8988T (cell line): Measurements from ENCODE around the gene CDC20B.
"Not testable (repeated sequence)": the region's sequence is repeated elsewhere in the genome, so short reads cannot be mapped to it uniquely, and the experiment has no call there.

Experiments
- DNase-seq: peaks from one replicate; pipeline ENCODE4 v3.0.0; 2011

The CDC20B gene

GRCh38 chr5:55159763-55160492 is 13.0 kb downstream of the CDC20B start, which contains the start of gene GPX8:
Gene GPX8 (plus strand): TSS chr5:55160171. CDS start chr5:55160193, 22 bp downstream.
- DNase-seq: no peak

DNA sequence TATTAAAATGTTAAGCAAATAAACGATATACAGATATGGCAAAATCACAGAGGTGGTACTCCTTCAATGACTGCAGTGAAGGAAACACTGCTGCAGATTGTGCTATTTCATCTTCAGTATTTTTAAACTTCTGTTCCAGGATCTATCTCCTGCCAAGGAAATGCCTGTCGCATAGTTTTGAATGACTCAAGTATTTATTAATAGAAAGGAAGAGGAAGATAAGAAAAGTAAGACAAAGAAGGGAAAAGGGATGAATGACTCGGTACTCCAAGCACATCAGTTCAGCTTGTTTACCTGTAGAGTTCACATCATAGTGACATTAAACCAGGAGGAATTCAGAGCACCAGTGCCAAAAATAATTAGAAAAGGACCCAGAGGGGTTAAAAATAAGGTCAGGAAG is 18.1 kb downstream of the CDC20B start:
- no peak for DNase-seq

- no peak for DNase-seq
Measured at GRCh38 chr5:55151923-55152842, 20.8 kb downstream of the CDC20B start.

DNA sequence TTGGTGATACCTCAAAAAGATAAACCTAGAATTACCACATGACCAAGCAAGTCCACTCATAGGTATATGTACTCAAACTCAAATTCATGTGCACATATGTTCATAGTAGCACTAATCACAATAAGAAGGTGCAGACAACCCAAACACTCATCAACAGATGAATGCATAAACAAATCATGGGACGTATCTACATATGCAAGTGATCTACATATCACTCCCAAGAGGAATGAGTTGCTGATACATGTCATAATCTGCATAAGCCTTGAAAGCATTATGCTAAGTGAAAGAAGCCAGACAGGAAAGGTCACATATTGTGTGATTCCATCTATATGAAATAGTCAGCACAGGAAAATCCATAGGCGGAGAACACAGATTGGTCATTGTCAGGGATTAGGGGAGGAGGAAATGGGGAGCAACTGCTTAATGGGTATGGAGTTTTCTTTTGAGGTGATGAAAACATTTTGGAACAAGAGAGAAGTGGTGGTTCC is 23.6 kb downstream of the CDC20B start:
- DNase-seq: no peak

DNA sequence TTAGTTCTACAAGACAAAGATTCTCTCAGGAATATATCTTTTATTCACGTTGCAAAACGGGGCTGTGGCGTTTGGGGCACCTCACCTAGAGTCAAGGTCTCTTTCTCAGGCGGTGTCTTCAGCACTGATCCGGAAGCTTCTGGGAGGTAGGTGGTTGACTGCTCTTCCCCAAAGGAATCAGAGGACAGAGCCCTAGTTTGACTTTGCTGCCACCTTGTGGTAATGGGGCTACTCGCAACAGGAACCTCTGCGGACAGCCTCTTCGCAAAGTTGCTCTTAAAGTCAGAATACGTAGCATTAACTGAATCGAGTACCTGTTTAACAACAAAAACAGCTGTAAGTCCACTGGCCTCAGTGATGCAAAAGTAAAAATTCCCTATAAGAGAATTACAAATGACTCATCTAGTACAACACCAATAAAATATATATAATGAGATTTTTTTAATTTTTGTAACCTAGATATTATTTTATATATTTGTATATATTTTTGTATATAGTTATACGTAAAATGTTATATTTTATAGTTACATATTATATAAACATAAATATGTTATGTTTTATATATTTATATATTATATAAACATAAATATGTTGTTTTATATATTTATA is 26.3 kb downstream of the CDC20B start:
- no peak for DNase-seq

- no peak for DNase-seq
Measured at GRCh38 chr5:55146080-55146479, 26.9 kb downstream of the CDC20B start.

GRCh38 chr5:55143624-55144023 is 29.4 kb downstream of the CDC20B start:
- DNase-seq: no peak

DNA sequence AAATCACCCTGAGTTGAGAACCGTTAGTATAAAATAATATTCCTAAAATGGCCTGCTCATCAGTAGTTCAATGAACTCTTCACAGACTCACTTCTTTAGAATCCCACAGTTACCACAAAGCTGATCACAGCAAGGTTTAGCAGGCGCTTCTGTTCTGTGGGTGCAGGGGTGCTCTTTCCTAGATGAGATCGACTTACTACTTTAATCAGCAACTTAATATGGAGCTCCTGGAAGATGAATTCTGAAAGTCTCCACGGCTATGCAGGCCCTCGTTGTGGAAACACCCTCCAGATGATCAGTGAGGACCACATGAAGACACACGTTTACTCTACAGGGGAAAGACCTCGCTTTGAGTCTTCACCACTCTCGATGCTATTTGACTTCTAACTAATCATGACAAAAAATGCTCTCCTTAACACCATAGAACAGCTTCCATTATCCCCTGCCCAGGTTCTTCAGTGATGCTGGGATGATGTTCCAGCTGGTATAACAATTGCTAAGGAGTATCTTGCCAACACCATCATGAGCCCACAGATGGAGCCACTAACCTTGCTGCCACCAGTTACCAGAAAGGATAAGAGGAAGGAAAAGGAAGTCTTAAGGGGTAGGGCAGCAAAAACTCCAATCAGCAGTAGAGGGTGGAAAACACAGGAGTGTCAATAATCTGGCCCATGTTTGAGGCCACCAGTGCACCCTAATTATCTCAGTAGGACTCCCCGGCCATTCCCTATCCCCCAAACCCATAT is 30.9 kb downstream of the CDC20B start:
- DNase-seq: no peak

DNA sequence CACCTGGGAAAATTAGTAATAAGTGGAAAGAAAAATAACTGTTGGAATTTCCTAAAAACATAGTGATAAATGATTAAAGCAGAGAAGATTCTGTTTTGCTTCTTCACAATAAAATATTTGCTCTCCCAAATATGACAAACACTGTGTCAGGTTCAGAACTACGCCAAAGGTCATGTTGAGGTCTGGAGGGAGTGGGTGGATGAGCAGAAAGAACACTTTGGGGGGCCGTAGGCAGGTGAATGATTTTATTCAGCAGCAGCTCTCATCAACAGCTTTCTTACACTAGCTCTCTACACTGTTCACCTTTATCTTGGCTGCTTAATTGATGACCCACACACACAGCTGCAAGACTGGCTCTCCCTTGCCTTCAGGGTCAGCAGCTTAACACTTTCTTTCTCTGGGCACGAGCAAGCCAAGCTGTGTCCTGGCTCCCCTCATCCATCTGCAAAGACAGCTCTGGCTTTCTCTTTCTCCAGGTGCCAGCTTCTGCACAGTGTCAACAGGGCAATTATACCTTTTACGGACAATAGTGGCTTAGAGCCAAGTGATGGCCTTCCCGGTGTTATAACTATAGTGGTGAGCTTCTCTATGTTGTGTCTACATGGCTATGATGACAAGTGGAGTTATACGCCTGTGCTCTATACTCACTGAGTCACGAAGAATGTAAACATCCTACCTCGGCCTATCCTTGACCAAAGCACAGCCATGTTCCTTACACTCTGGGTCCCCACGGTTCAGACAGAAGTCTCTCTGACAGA is 31.9 kb downstream of the CDC20B start:
- no peak for DNase-seq

DNA sequence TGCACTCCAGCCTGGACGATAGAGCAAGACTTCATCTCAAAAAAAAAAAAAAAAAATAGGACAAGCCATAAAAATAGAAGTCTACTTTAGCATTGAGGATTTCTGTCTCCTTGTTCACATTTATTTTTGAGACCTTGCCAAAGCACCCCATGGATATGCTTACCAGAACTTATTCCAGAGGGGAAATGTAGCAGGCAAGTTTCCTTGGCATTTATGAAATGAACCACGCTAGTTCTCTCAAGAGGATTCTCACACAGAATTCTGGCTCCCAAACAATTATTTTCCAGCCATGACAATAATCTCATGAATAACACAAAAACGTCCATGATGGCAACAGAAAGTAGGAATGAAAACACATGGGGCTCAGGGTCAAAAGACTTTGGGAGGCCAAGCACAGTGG is 36.5 kb downstream of the CDC20B start:
- no peak for DNase-seq

GRCh38 chr5:55134053-55134722 is 38.8 kb downstream of the CDC20B start:
- no peak for DNase-seq

DNA sequence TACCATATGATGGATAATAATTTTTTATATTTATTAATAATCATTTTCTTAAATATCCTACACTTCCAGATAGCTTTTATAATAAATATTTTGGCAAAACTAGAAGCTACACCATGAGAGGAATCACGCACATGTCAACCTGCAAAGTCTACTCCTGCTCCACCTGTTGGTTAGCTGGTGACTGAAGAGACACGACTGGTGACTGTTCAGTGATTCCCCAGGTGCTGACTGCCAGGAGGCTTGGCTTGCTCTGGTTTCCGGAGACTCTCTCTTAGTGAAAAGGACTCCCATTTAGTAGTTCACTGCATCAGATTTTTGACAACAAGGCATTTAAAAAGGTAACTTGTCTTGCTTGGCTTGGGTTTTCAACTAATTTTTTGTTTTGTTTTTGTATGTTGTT is 49.6 kb downstream of the CDC20B start:
- no peak for DNase-seq

GRCh38 chr5:55114061-55114460 is 58.9 kb downstream of the CDC20B start:
- DNase-seq: no peak

DNA sequence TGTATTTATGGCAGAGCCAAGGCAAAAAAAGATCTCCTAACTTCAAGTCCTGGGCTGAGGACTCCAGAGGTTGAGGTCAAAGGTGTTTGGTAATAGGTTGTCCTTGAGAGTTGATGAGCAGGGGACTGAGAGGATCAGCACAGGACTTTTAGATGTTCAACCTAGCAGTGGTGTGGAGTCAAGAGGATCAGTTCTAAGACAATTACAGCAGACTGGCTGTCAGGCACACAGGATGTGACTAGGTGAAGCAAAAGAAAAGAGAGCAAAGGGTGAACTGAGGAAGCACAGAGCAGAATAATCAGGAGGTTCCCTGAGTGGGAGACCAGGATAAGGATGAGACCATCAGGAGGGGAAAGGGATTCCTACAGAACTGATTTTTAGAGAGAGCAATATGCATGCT is 59.6 kb downstream of the CDC20B start:
- no peak for DNase-seq

- DNase-seq: no peak
Measured at GRCh38 chr5:55110217-55110616, 62.8 kb downstream of the CDC20B start.

GRCh38 chr5:55108661-55109060 is 64.3 kb downstream of the CDC20B start:
- DNase-seq: no peak

- DNase-seq: not testable (repeated sequence)
Measured at GRCh38 chr5:55105976-55106375, 67.0 kb downstream of the CDC20B start.

DNA sequence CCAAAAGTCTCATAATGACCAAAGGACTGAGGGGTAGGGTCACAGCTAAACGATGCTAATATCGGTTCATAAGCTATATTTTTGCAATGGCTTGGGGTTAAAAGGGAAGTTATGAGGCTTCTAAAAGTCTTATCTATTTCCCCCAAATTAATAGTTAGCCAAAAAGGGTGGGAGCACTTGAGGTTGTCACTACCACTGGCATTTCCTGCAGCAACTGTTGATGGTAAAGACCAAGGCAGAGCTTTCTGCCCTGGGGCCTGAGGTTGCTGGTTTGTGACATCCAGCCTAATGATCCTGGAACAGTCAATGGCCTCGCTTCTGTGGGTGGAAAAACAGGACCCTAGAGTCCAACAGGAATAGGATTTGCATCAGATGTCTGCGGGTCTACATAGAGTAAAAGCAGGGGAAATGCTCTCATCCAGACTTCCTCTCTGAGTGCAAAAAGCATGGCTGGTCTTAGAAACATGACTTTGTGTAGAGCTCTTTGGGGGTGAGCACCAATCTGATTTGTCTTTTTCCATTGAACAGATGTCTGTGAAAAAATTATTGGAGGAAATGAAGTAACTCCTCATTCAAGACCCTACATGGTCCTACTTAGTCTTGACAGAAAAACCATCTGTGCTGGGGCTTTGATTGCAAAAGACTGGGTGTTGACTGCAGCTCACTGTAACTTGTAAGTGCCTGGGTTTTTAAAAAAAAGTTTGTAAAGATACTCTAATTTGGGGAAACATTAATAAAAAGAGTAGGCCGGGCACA is 67.9 kb downstream of the CDC20B start:
- DNase-seq: no peak

DNA sequence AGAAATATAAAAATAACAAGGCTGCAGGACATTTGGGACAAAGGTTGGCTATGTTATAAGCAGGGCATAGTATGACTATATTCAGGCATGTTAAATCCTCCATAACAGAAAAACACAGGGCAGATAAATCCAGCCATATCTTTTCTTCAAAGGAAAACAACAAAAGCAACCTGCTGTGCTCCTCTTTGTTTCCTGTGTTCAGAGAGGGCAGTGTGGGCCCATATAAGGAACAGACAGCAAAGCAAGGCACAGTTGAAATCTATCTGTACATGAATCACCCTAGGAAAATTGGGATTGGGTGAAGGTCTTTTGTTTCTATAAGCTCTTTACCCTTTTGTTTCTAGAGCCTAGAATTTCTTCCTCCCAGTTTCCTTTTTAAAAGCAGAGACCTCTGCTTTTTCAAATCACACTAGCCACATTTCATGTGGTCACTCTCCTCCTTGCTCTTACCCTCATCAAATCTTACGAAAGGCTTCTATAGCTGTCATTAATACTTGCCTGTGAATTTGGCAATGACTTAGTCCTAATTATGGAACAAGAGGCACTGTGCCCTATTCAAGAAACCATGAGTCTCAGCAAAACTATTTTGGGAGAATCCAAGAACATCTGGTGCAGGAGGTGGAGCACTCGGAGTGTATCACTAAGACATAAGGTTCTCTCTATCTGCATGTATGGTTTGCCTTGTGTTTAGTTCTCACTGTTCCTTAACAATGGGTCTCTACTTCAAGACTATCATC is 68.8 kb downstream of the CDC20B start:
- DNase-seq: no peak

GRCh38 chr5:55102348-55102747 is 70.6 kb downstream of the CDC20B start, which contains the start of gene GZMA:
Gene GZMA (plus strand): TSS chr5:55102646. CDS start chr5:55102683, 37 bp downstream.
- DNase-seq: no peak
